ENCODE results near the gene BBX.

BBX gene

GRCh38 chr3:107710851-107711250 lies 188.1 kb downstream of the BBX start:
- peaks cover 6% of the 10 kb centered on the region for H3K36me3 Mint-ChIP-seq (ENCODE audit: low read depth)
- H3K27ac Mint-ChIP-seq, result no peak overlapping the region
- H3K4me3 Mint-ChIP-seq, result no peak overlapping the region

GRCh38 chr3:107716734-107717133 lies 194.0 kb downstream of the BBX start:
- Mint-ChIP-seq H3K36me3 (ENCODE audit: low read depth) (peaks cover 11% of the 10 kb centered on the region), H3K4me3 (no peak overlapping the region), H3K27ac (no peak overlapping the region), H3K4me1 (ENCODE audit: low read depth) (peaks cover 2% of the 10 kb centered on the region), H3K9me3 (no peaks in the 10 kb centered on the region), H3K27me3 (ENCODE audit: low read depth) (no peaks in the 10 kb centered on the region)
- DNase-seq (ENCODE audit: low spot score), result no peak

More at GRCh38 chr3:107710851-107711250, 188.1 kb downstream of the BBX start:
- no peak for DNase-seq (ENCODE audit: low spot score)
- Mint-ChIP-seq H3K9me3 (no peaks in the 10 kb centered on the region), H3K4me1 (ENCODE audit: low read depth) (no peaks in the 10 kb centered on the region), H3K27me3 (ENCODE audit: low read depth) (no peaks in the 10 kb centered on the region)

- H3K9me3 Mint-ChIP-seq, result no peaks in the 10 kb centered on the region
- H3K4me1 Mint-ChIP-seq (ENCODE audit: low read depth), result peaks cover 2% of the 10 kb centered on the region
- no peak overlapping the region for H3K27ac Mint-ChIP-seq
- DNase-seq (ENCODE audit: low spot score), result no peak
- H3K4me3 Mint-ChIP-seq, result no peak overlapping the region
- no peaks in the 10 kb centered on the region for H3K27me3 Mint-ChIP-seq (ENCODE audit: low read depth)
- peaks cover 7% of the 10 kb centered on the region for H3K36me3 Mint-ChIP-seq (ENCODE audit: low read depth)
These were observed 195.8 kb downstream of the BBX start for GRCh38 chr3:107718547-107718946.

- Mint-ChIP-seq H3K36me3 (ENCODE audit: low read depth) (peaks cover 13% of the 10 kb centered on the region), H3K27ac (no peak overlapping the region), H3K9me3 (no peaks in the 10 kb centered on the region), H3K4me1 (ENCODE audit: low read depth) (no peaks in the 10 kb centered on the region), H3K4me3 (no peak overlapping the region), H3K27me3 (ENCODE audit: low read depth) (no peaks in the 10 kb centered on the region)
- no peak for DNase-seq (ENCODE audit: low spot score)
These were observed 204.3 kb downstream of the BBX start for GRCh38 chr3:107727102-107727501.

GRCh38 chr3:107729686-107730085 lies 206.9 kb downstream of the BBX start:
- Mint-ChIP-seq H3K4me1 (ENCODE audit: low read depth) (no peaks in the 10 kb centered on the region), H3K36me3 (ENCODE audit: low read depth) (peaks cover 13% of the 10 kb centered on the region), H3K4me3 (no peak overlapping the region), H3K27me3 (ENCODE audit: low read depth) (no peaks in the 10 kb centered on the region), H3K27ac (no peak overlapping the region), H3K9me3 (no peaks in the 10 kb centered on the region)
- no peak for DNase-seq (ENCODE audit: low spot score)

GRCh38 chr3:107734317-107734716 lies 211.6 kb downstream of the BBX start:
- Mint-ChIP-seq H3K9me3 (no peaks in the 10 kb centered on the region), H3K36me3 (ENCODE audit: low read depth) (peaks cover 9% of the 10 kb centered on the region), H3K27ac (no peak overlapping the region), H3K27me3 (ENCODE audit: low read depth) (no peaks in the 10 kb centered on the region), H3K4me1 (ENCODE audit: low read depth) (no peaks in the 10 kb centered on the region), H3K4me3 (no peak overlapping the region)
- DNase-seq (ENCODE audit: low spot score), result no peak

- no peak overlapping the region for H3K4me3 Mint-ChIP-seq
- no peak overlapping the region for H3K27ac Mint-ChIP-seq
- peaks cover 2% of the 10 kb centered on the region for H3K36me3 Mint-ChIP-seq (ENCODE audit: low read depth)
- H3K4me1 Mint-ChIP-seq (ENCODE audit: low read depth), result no peaks in the 10 kb centered on the region
- H3K27me3 Mint-ChIP-seq (ENCODE audit: low read depth), result no peaks in the 10 kb centered on the region
- no peaks in the 10 kb centered on the region for H3K9me3 Mint-ChIP-seq
- no peak for DNase-seq (ENCODE audit: low spot score)
These were observed 215.2 kb downstream of the BBX start for GRCh38 chr3:107737914-107738313.

GRCh38 chr3:107738486-107739183 lies 215.9 kb downstream of the BBX start:
- H3K4me3 Mint-ChIP-seq, result no peak overlapping the region
- H3K4me1 Mint-ChIP-seq (ENCODE audit: low read depth), result no peaks in the 10 kb centered on the region
- no peak overlapping the region for H3K27ac Mint-ChIP-seq
- no peak for DNase-seq (ENCODE audit: low spot score)
- no peaks in the 10 kb centered on the region for H3K27me3 Mint-ChIP-seq (ENCODE audit: low read depth)
- H3K9me3 Mint-ChIP-seq, result no peaks in the 10 kb centered on the region
- H3K36me3 Mint-ChIP-seq (ENCODE audit: low read depth), result no peaks in the 10 kb centered on the region

- H3K36me3 Mint-ChIP-seq (ENCODE audit: low read depth), result no peaks in the 10 kb centered on the region
- H3K27me3 Mint-ChIP-seq (ENCODE audit: low read depth), result no peaks in the 10 kb centered on the region
- no peak overlapping the region for H3K27ac Mint-ChIP-seq
These were observed 216.5 kb downstream of the BBX start for GRCh38 chr3:107739227-107739626.

GRCh38 chr3:107740992-107741896 lies 218.5 kb downstream of the BBX start:
- no peak for DNase-seq (ENCODE audit: low spot score)
- Mint-ChIP-seq H3K9me3 (no peaks in the 10 kb centered on the region), H3K27ac (no peak overlapping the region), H3K4me1 (ENCODE audit: low read depth) (no peaks in the 10 kb centered on the region), H3K27me3 (ENCODE audit: low read depth) (no peaks in the 10 kb centered on the region), H3K36me3 (ENCODE audit: low read depth) (no peaks in the 10 kb centered on the region), H3K4me3 (no peak overlapping the region)

More at GRCh38 chr3:107739227-107739626, 216.5 kb downstream of the BBX start:
- DNase-seq (ENCODE audit: low spot score), result no peak
- H3K4me1 Mint-ChIP-seq (ENCODE audit: low read depth), result no peaks in the 10 kb centered on the region
- H3K9me3 Mint-ChIP-seq, result no peaks in the 10 kb centered on the region
- H3K4me3 Mint-ChIP-seq, result no peak overlapping the region

- H3K9me3 Mint-ChIP-seq, result no peaks in the 10 kb centered on the region
- no peak overlapping the region for H3K27ac Mint-ChIP-seq
- H3K4me3 Mint-ChIP-seq, result no peak overlapping the region
- H3K4me1 Mint-ChIP-seq (ENCODE audit: low read depth), result no peaks in the 10 kb centered on the region
- no peaks in the 10 kb centered on the region for H3K27me3 Mint-ChIP-seq (ENCODE audit: low read depth)
- no peaks in the 10 kb centered on the region for H3K36me3 Mint-ChIP-seq (ENCODE audit: low read depth)
- no peak for DNase-seq (ENCODE audit: low spot score)
These were observed 222.6 kb downstream of the BBX start for GRCh38 chr3:107745354-107745753.

GRCh38 chr3:107752202-107752990 lies 229.6 kb downstream of the BBX start:
- H3K4me1 Mint-ChIP-seq (ENCODE audit: low read depth), result no peaks in the 10 kb centered on the region
- no peaks in the 10 kb centered on the region for H3K9me3 Mint-ChIP-seq
- no peak overlapping the region for H3K27ac Mint-ChIP-seq
- H3K36me3 Mint-ChIP-seq (ENCODE audit: low read depth), result no peaks in the 10 kb centered on the region
- no peak overlapping the region for H3K4me3 Mint-ChIP-seq
- no peak for DNase-seq (ENCODE audit: low spot score)
- H3K27me3 Mint-ChIP-seq (ENCODE audit: low read depth), result no peaks in the 10 kb centered on the region

GRCh38 chr3:107753494-107753893 lies 230.7 kb downstream of the BBX start:
- Mint-ChIP-seq H3K36me3 (ENCODE audit: low read depth) (no peaks in the 10 kb centered on the region), H3K27ac (no peak overlapping the region), H3K9me3 (no peaks in the 10 kb centered on the region), H3K4me1 (ENCODE audit: low read depth) (no peaks in the 10 kb centered on the region), H3K4me3 (no peak overlapping the region), H3K27me3 (ENCODE audit: low read depth) (no peaks in the 10 kb centered on the region)
- DNase-seq (ENCODE audit: low spot score), result peak; percentile 11

GRCh38 chr3:107753976-107754375 lies 231.2 kb downstream of the BBX start:
- H3K27ac Mint-ChIP-seq, result no peak overlapping the region

More at GRCh38 chr3:107753976-107754375, 231.2 kb downstream of the BBX start:
- no peak for DNase-seq (ENCODE audit: low spot score)
- H3K27me3 Mint-ChIP-seq (ENCODE audit: low read depth), result no peaks in the 10 kb centered on the region
- H3K9me3 Mint-ChIP-seq, result no peaks in the 10 kb centered on the region
- H3K4me3 Mint-ChIP-seq, result no peak overlapping the region
- no peaks in the 10 kb centered on the region for H3K36me3 Mint-ChIP-seq (ENCODE audit: low read depth)
- no peaks in the 10 kb centered on the region for H3K4me1 Mint-ChIP-seq (ENCODE audit: low read depth)

All from T-helper 2 cell treated with Interferon-gamma antibody and Interleukin-4, amounts not matched to agents 5 μg/mL and 100 μg/mL, for 36 hours (primary cell).